Measurements from ENCODE around the gene TMEM222.

The TMEM222 gene

GRCh38 chr1:27365372-27366112 is 43.6 kb downstream of the TMEM222 start:
- H3K79me2 ChIP-seq (ENCODE audit: insufficient read depth, low read length): no peaks in the 10 kb centered on the region
- H3K4me3 ChIP-seq (ENCODE audit: low read depth in 1 of 2, low read length in 2 of 2): peak overlapping the region; percentile 32 to 58; a peak in 3 of 4 replicates
- H3K27ac ChIP-seq (ENCODE audit: low read length): no peak overlapping the region
- peaks cover 32% of the 10 kb centered on the region for H3K27me3 ChIP-seq (ENCODE audit: insufficient read depth, low read length, poor library complexity)
- H3K9me3 ChIP-seq (ENCODE audit: insufficient read depth, low read length, severe bottlenecking): no peaks in the 10 kb centered on the region
- peak overlapping the region; percentile 82 for H3K4me2 ChIP-seq (ENCODE audit: insufficient read depth, low read length)
- peak overlapping the region; percentile 54 for H3K9ac ChIP-seq (ENCODE audit: low read depth, low read length)
- H4K20me1 ChIP-seq (ENCODE audit: insufficient read depth, low read length): no peaks in the 10 kb centered on the region
- TF ChIP-seq EZH2 (IDR thresholded peaks at IDR 0.05; ENCODE audit: borderline replicate concordance, low read depth, low read length, severe bottlenecking) (peak; percentile 67), CTCF (IDR thresholded peaks at IDR 0.05; ENCODE audit: borderline replicate concordance, extremely low read depth, low read length, poor library complexity, severe bottlenecking) (no peak)
- H2AFZ ChIP-seq (ENCODE audit: low read depth, low read length): peak overlapping the region; percentile 61
- peak; percentile 75 for ATAC-seq (ENCODE audit: insufficient read depth, low read depth)
- H3K36me3 ChIP-seq (ENCODE audit: insufficient read depth, low read length): no peaks in the 10 kb centered on the region
- DNase-seq: peak; percentile 78
- H3K4me1 ChIP-seq (ENCODE audit: insufficient read depth, low read length): peaks cover 27% of the 10 kb centered on the region

- H3K27ac ChIP-seq (ENCODE audit: low read length): no peak overlapping the region
- TF ChIP-seq CTCF (IDR thresholded peaks at IDR 0.05; ENCODE audit: borderline replicate concordance, extremely low read depth, low read length, poor library complexity, severe bottlenecking) (no peak), EZH2 (IDR thresholded peaks at IDR 0.05; ENCODE audit: borderline replicate concordance, low read depth, low read length, severe bottlenecking) (peak; percentile 35)
- H3K9me3 ChIP-seq (ENCODE audit: insufficient read depth, low read length, severe bottlenecking): no peaks in the 10 kb centered on the region
- H3K9ac ChIP-seq (ENCODE audit: low read depth, low read length): peak overlapping the region; percentile 54
- peak overlapping the region; percentile 61 for H2AFZ ChIP-seq (ENCODE audit: low read depth, low read length)
- H3K4me2 ChIP-seq (ENCODE audit: insufficient read depth, low read length): peak overlapping the region; percentile 82
- peak; percentile 84 for DNase-seq
- peak; percentile 83 for ATAC-seq (ENCODE audit: insufficient read depth, low read depth)
- no peaks in the 10 kb centered on the region for H3K36me3 ChIP-seq (ENCODE audit: insufficient read depth, low read length)
- no peaks in the 10 kb centered on the region for H3K79me2 ChIP-seq (ENCODE audit: insufficient read depth, low read length)
- no peaks in the 10 kb centered on the region for H4K20me1 ChIP-seq (ENCODE audit: insufficient read depth, low read length)
- H3K4me3 ChIP-seq (ENCODE audit: low read depth in 1 of 2, low read length in 2 of 2): peak overlapping the region; percentile 32 to 58; a peak in 3 of 4 replicates
- peaks cover 27% of the 10 kb centered on the region for H3K4me1 ChIP-seq (ENCODE audit: insufficient read depth, low read length)
- peaks cover 36% of the 10 kb centered on the region for H3K27me3 ChIP-seq (ENCODE audit: insufficient read depth, low read length, poor library complexity)
These were observed 44.1 kb downstream of the TMEM222 start for GRCh38 chr1:27366113-27366410.

GRCh38 chr1:27366411-27367159 is 44.6 kb downstream of the TMEM222 start, which contains the start of gene MAP3K6:
Gene MAP3K6 (minus strand): TSS chr1:27366961. CDS start chr1:27366597, 364 bp downstream.
- DNase-seq (peak; percentile 52), ATAC-seq (ENCODE audit: insufficient read depth, low read depth) (peak; percentile 17; the same call in 2 of the 3 replicates)
- H3K27me3 ChIP-seq (ENCODE audit: insufficient read depth, low read length, poor library complexity): peaks cover 36% of the 10 kb centered on the region
- peak within 1 kb of the TSS; percentile 32 to 58; a peak in 3 of 4 replicates for H3K4me3 ChIP-seq (ENCODE audit: low read depth in 1 of 2, low read length in 2 of 2)
- H3K27ac ChIP-seq (ENCODE audit: low read length): no peak within 1 kb of the TSS
- TF ChIP-seq CTCF (IDR thresholded peaks at IDR 0.05; ENCODE audit: borderline replicate concordance, extremely low read depth, low read length, poor library complexity, severe bottlenecking): peak; percentile 38
- no peak for TF ChIP-seq EZH2 (IDR thresholded peaks at IDR 0.05; ENCODE audit: borderline replicate concordance, low read depth, low read length, severe bottlenecking)
- no peaks in the 10 kb centered on the region for H3K79me2 ChIP-seq (ENCODE audit: insufficient read depth, low read length)
- H3K4me1 ChIP-seq (ENCODE audit: insufficient read depth, low read length): peaks cover 27% of the 10 kb centered on the region
- H2AFZ ChIP-seq (ENCODE audit: low read depth, low read length): peak within 1 kb of the TSS; percentile 61
- no peaks in the 10 kb centered on the region for H3K9me3 ChIP-seq (ENCODE audit: insufficient read depth, low read length, severe bottlenecking)
- H4K20me1 ChIP-seq (ENCODE audit: insufficient read depth, low read length): no peaks in the 10 kb centered on the region
- peak within 1 kb of the TSS; percentile 82 for H3K4me2 ChIP-seq (ENCODE audit: insufficient read depth, low read length)
- peak within 1 kb of the TSS; percentile 54 for H3K9ac ChIP-seq (ENCODE audit: low read depth, low read length)
- no peaks in the 10 kb centered on the region for H3K36me3 ChIP-seq (ENCODE audit: insufficient read depth, low read length)
